Measurements from ENCODE around the gene KISS1. TPM values are rescaled to one million over a fixed set of nuclear protein-coding genes. Genes with fewer than 3 reads are reported as not detected.

Gene KISS1
- polyA plus RNA-seq, 12 donors = 0.53 to 4.0 (median 0.83) TPM; not detected in 2

- DNase-seq = no peak
Measured at GRCh38 chr1:204161609-204162493, 34.4 kb downstream of the KISS1 start.

GRCh38 chr1:204157962-204158361 is 38.3 kb downstream of the KISS1 start:
- no peak for DNase-seq

GRCh38 chr1:204155881-204156280 is 40.4 kb downstream of the KISS1 start:
- no peak for DNase-seq

- DNase-seq = no peak
Measured at GRCh38 chr1:204154568-204155255, 41.6 kb downstream of the KISS1 start.

GRCh38 chr1:204153667-204154066 is 42.6 kb downstream of the KISS1 start:
- no peak for DNase-seq

- DNase-seq = no peak
Measured at GRCh38 chr1:204152310-204153044, 43.8 kb downstream of the KISS1 start.

- DNase-seq = no peak
Measured at GRCh38 chr1:204151552-204152309, 44.6 kb downstream of the KISS1 start, which contains the start of gene ETNK2. ETNK2 (minus strand) TSS chr1:204152044; CDS start chr1:204151852, 192 bp downstream.

GRCh38 chr1:204150702-204151551 is 45.4 kb downstream of the KISS1 start:
- no peak for DNase-seq

- no peak for DNase-seq
Measured at GRCh38 chr1:204149635-204150565, 46.4 kb downstream of the KISS1 start.

GRCh38 chr1:204149107-204149506 is 47.2 kb downstream of the KISS1 start:
- DNase-seq = no peak

GRCh38 chr1:204147406-204148383 is 48.6 kb downstream of the KISS1 start:
- no peak for DNase-seq

GRCh38 chr1:204146965-204147364 is 49.3 kb downstream of the KISS1 start:
- DNase-seq = no peak

GRCh38 chr1:204146309-204146708 is 50.0 kb downstream of the KISS1 start:
- no peak for DNase-seq

- DNase-seq = no peak
Measured at GRCh38 chr1:204145033-204145504, 51.2 kb downstream of the KISS1 start.

- DNase-seq = no peak
Measured at GRCh38 chr1:204143276-204144041, 52.8 kb downstream of the KISS1 start.

- DNase-seq = no peak
Measured at GRCh38 chr1:204142032-204142974, 54.0 kb downstream of the KISS1 start.
